KOPT-K1 (cell line): ENCODE results near the gene CEMP1.

Experiments
- H3K27ac ChIP-seq: fragments of 200-600 bp; sonication (generic); 2 replicates; pipeline ENCODE4 v1.5.1; 2016; ENCODE audit warnings: antibody characterized with exemption, mild to moderate bottlenecking, low read depth, low read length; ENCODE audit not compliant: poor library complexity, severe bottlenecking
- H3K36me3 ChIP-seq: fragments of 200-600 bp; sonication (generic); 2 replicates; pipeline ENCODE4 v1.5.1; 2017; ENCODE audit warnings: antibody characterized with exemption, mild to moderate bottlenecking, low read length, moderate library complexity; ENCODE audit not compliant: insufficient read depth
- H3K9me3 ChIP-seq: fragments of 200-600 bp; sonication (generic); 2 replicates; pipeline ENCODE4 v1.5.1; 2017; ENCODE audit warnings: antibody characterized with exemption, low read length, mild to moderate bottlenecking; ENCODE audit not compliant: insufficient read depth, poor library complexity, severe bottlenecking

CEMP1 gene

DNA sequence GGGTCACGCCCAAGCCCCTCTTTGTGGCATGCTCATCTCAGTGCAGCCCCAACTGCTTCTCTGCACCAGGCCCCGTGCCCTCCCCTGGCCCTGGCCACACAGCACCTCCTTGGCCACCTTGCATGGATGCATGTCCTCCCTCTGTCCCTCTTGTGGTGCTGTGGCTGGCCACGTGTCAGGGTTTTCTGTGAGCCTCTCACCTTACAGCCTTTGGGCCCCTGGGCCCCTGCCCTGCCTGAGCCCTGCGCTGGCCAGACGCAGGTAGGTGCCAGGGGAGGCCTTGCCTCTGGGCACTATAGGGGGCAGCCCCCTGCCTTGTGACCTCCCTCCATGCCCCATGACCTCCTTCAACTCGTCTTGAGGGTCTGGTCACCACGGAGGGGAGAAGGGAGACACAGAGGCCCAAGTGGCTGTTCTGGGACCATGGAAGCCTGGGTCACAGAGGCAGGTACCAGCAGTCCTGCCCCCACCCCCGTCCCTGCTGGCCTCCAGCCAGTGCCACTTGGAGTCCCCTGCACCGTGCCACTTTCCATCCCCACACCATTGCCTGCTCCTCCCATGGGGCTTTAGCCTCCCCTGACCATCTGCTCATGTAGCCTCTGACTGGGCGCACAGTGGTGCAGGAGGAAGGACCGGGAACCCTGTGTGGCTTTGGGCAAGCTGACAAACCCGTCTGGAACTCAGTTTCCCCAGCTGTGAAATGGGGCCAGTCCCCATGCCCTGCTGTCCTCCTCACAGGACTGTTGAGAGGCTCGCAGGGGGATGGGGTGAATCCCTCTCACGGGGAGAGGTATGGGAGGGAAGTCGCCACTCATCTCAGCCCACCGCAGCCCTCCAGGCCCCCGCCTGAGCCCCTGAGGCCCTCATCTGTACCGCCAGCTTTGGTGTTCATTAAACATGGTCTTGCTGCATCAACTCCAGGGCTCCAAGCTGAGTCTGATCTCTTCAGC lies 29.0 kb downstream of the CEMP1 start:
- peaks cover 15% of the 10 kb centered on the region for H3K36me3 ChIP-seq
- no peaks in the 10 kb centered on the region for H3K9me3 ChIP-seq
- H3K27ac ChIP-seq: no peak overlapping the region

DNA sequence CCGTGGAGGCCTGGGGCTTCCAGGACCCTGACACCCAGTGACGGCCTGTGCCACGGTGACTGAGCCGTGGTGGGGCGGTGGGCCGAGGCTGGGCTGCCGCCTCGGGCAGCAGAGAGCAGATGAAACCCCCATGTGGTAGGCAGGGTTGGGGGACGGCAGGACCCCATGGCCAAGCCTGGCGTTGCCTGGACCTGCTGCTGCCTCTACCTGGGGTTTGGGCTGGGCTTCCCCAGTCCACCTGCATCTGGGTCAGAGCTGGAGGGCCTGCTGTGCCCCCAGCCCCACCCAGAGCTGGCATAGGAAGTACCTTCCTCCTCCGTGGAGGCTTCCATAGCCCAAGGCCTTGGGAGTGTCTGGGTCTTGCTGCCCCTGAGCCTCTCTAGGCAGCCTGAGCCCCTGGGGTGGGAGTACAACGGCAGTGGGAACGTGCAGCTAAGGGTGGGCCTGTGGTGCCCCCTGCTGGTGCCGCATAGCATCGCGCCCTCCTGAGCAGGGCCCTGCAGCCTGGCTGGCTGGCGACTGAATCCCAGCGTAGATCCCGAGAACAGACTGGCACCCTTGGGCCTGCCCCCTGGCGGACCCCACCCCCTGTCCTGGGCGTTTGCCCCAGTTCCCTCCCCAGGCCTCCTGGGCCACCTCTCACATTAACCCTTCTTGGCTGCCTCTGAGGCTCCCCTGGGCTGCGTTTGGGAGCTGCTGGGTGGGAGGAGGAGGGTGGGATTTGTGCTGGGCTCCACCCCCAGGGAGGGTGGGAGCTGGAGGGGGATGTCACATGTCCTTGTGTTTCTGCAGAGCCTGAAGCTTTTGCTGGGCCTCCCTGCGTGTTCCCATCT lies 30.1 kb downstream of the CEMP1 start:
- peaks cover 26% of the 10 kb centered on the region for H3K36me3 ChIP-seq
- H3K27ac ChIP-seq: no peak overlapping the region
- H3K9me3 ChIP-seq: no peaks in the 10 kb centered on the region

DNA sequence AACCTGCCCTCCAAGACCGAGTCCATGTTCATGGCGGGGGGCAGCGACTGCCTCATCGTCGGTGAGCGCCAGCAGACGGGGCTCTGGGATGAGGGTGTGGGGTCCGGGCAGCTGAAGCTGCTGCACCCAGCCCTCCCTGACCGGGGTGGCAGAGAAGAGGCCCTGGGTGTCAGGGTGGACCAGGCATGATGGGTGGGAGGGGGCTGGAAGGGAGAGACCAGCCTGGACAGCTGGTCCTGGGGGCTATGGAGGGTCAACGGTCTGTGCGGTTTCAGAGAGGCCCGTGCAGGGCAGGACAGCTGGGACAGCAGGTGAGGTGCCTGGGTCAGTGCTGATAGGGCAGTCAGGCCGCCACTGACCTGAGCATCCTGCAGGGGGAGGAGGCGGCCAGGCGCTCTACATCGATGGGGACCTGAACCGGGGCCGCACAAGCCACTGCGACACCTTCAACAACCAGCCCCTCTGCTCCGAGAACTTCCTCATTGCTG lies 30.7 kb downstream of the CEMP1 start:
- H3K36me3 ChIP-seq: peaks cover 30% of the 10 kb centered on the region
- H3K9me3 ChIP-seq: no peaks in the 10 kb centered on the region
- H3K27ac ChIP-seq: no peak overlapping the region

DNA sequence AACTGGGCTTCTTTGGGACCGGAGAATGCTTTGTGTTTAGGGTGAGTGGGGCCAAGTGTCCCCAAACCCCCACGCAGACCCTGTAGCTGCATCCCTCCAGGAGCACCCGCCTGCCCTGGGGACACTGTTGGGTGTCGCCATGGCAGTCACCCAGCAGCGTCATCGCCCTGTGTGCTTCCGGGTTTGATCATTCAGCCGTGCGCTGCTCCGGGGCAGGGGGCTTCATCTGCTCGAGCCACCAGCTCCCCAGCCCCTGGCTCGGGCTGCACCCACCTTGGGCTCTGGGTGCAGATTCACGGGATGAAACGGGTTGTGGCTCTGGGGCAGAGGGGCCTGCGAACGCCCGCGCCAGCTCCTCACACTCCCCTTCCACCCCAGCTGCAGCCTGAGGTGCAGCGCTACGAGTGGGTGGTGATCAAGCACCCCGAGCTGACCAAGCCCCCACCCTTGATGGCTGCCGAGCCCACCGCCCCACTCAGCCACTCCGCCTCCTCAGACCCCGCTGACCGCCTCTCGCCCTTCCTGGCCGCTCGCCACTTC lies 31.2 kb downstream of the CEMP1 start:
- H3K36me3 ChIP-seq: peaks cover 30% of the 10 kb centered on the region
- H3K27ac ChIP-seq: no peak overlapping the region
- no peaks in the 10 kb centered on the region for H3K9me3 ChIP-seq

DNA sequence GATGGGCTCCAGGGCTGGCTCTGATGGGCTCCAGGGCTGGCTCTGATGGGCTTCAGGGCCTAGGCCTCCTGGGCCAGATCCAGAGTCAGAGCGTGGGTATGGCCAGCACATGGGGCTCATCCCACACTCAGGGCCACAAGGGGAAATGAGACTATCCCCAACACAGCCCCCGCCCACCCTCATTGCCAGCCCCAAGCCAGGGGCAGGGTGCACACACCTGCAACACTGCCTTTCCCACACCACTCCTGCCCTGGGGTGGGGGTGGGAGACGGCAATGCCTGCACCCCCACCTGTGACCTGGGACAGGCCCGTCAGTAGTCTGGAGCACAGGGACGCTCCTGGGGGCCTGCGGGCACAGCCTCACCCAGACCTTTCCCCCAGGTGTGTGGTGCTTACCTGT lies 31.8 kb downstream of the CEMP1 start:
- H3K9me3 ChIP-seq: no peaks in the 10 kb centered on the region
- H3K36me3 ChIP-seq: peaks cover 30% of the 10 kb centered on the region
- no peak overlapping the region for H3K27ac ChIP-seq

DNA sequence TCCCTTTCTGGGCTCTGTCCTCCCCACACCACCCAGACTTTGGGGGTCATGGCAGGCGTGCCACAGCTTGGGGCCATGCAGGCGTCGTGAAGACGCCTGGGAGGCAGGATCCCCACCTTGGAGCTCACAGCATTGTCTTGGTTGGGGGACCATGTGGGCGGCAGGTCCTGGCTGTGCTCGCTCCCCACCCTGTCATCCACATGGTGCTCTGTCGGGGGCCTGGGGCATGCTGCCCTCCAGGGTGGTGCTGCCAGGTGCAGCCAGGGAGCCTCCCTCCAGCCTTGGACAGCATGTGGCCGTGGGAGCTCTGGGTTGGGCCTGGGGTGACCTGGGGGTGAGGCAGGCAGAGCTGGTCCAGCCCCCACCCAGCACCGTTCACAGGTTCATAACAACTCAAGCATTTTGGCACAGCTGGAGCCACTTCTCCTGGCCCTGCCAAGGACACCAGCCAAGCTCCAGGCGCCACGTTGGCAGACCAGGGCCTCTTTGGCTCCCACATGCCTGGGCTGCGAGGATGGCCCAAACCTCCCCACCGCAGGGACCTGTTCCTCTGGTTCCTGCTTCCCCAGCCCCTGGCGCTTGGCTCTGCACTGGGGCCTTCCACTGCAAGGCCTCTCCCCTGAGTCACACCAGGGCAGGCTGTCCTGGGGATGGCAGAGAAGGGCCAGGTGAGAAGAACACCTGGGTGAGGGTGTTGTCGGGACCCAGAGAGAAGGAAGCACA lies 32.5 kb downstream of the CEMP1 start:
- peaks cover 30% of the 10 kb centered on the region for H3K36me3 ChIP-seq
- no peak overlapping the region for H3K27ac ChIP-seq
- H3K9me3 ChIP-seq: no peaks in the 10 kb centered on the region

DNA sequence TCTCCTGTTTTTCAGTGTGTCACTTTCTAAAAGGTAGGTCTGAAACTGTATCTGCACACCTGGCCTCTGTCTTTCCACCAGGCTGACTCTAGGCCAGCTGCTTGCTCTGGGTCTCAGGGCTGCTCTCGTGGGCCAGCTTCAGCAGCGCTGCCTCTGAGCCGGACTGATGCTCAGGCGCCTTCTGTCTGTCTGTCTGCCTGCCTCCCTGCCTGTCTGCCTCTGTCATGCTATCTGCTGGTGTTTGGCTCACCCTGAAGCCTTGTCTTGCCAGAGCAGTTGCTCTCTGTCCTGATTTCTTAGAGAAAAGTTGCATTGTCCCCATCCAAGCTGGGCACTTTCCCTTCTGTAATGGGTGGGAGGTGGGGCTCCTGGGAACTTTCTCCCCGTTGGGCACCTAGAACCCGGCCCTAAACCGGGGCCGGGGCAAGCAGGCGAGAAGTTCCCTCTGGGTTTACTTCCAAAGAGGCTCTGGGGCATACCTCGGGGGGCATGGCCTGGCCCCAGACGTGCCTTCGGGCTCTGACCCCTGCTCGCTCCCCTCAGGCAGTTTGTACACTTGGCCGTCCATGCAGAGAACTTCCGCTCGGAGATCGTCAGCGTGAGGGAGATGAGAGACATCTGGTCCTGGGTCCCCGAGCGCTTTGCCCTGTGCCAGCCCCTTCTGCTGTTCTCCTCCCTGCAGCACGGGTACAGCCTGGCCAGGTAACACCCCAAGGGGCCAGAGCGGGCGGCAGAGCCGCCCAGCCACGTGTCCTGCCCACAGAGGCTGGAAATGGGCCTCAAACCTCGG lies 33.3 kb downstream of the CEMP1 start:
- Histone ChIP-seq H3K9me3 (no peaks in the 10 kb centered on the region), H3K36me3 (peaks cover 30% of the 10 kb centered on the region), H3K27ac (no peak overlapping the region)

DNA sequence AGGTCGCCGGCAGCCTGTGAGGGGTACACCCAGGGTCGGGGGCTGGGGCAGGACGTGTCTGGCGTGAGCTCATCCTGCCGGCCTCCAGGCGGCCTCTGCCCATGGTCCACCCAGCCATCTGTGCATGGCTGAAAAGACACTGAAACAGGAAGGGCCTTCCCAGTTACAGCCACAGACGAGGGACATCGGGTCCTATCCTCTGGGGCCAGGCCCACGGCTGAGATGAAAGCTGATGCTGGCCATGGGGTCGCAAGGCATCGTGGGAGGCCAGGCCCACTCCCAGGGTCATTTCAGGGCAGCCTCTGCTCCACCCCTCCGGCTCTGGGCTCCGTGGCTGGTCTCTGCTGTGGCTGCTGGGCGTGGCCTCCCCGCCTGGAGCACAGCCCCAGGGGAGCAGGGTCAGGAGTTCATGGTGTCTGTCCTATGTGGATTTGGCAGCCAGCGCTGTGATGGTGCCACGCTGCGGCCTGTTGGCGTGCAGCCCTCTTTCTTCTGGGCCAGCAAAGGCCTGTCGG lies 34.0 kb downstream of the CEMP1 start:
- Histone ChIP-seq H3K36me3 (peaks cover 30% of the 10 kb centered on the region), H3K27ac (no peak overlapping the region), H3K9me3 (no peaks in the 10 kb centered on the region)

DNA sequence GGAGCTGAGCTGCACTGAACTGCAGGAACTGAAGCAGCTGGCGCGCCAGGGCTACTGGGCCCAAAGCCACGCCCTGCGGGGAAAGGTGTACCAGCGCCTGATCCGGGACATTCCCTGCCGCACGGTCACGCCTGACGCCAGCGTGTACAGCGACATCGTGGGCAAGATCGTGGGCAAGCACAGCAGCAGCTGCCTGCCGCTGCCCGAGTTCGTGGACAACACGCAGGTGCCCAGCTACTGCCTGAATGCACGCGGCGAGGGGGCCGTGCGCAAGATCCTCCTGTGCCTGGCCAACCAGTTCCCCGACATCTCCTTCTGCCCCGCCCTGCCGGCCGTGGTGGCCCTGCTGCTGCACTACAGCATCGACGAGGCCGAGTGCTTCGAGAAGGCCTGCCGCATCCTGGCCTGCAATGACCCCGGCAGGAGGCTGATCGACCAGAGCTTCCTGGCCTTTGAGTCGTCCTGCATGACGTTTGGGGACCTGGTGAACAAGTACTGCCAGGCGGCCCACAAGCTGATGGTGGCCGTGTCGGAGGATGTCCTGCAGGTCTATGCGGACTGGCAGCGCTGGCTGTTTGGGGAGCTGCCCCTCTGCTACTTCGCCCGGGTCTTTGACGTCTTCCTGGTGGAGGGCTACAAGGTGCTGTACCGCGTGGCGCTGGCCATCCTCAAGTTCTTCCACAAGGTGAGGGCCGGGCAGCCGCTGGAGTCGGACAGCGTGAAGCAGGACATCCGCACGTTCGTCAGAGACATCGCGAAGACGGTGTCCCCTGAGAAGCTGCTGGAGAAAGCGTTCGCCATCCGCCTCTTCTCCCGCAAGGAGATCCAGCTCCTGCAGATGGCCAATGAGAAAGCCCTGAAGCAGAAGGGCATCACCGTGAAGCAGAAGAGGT lies 34.7 kb downstream of the CEMP1 start:
- Histone ChIP-seq H3K9me3 (no peaks in the 10 kb centered on the region), H3K27ac (no peak overlapping the region), H3K36me3 (peaks cover 30% of the 10 kb centered on the region)

DNA sequence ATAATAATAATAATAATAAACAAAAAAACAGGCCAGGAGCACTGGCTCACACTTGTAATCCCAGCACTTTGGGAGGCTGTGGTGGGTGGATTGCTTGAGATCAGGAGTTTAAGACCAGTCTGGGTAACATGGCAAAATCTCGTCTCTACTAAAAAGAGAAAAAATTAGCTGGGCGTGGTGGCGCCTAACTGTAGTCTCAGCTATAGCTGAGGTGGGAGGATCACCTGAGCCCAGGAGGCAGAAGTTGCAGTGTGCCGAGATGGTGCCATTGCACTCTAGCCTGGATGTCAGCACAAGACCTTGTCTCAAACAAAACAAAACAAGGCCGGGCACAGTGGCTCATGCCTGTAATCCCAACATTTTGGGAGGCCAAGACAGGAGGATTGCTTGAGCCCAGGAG lies 36.2 kb downstream of the CEMP1 start:
- Histone ChIP-seq H3K36me3 (peaks cover 30% of the 10 kb centered on the region), H3K27ac (no peak overlapping the region), H3K9me3 (no peaks in the 10 kb centered on the region)

DNA sequence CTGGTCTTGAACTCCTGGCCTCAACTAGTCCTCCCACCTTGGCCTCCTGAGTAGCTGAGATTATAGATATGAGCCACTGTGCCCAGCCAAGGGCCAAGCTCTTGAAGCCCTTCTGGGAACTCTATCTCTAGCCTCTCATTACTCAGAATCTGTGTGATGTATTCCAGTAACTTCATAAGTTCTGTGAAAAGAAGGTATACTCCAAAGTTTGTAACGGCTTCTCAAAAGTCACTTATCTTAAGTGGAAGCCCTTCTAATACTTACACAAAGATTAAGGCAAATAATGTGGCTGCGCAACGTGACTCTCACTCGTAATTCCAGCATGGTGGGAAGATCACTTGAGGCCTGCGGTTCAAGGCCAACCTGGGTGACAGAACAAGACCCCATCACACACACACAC lies 36.6 kb downstream of the CEMP1 start:
- no peak overlapping the region for H3K27ac ChIP-seq
- peaks cover 30% of the 10 kb centered on the region for H3K36me3 ChIP-seq
- H3K9me3 ChIP-seq: no peaks in the 10 kb centered on the region

DNA sequence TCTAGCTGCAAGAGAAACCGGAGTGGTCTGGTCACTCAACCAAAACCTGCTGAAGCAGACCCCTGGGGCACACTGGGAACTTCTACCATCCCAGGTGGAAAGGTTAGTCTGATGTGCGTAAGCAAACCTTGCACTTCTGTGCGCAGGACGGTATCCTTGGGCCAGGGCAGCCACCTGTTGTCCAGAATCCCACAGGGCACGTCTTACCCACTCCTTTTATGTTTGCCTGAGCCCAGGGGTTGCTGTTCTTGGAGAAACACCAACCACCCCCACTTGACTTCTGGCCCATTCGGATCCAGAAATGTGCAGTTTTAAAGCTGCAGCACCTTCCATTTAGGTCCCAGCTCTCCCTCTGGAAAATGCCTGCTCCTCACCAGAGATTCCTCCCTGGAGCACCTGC lies 37.6 kb downstream of the CEMP1 start:
- no peaks in the 10 kb centered on the region for H3K9me3 ChIP-seq
- H3K36me3 ChIP-seq: peaks cover 27% of the 10 kb centered on the region
- no peak overlapping the region for H3K27ac ChIP-seq

DNA sequence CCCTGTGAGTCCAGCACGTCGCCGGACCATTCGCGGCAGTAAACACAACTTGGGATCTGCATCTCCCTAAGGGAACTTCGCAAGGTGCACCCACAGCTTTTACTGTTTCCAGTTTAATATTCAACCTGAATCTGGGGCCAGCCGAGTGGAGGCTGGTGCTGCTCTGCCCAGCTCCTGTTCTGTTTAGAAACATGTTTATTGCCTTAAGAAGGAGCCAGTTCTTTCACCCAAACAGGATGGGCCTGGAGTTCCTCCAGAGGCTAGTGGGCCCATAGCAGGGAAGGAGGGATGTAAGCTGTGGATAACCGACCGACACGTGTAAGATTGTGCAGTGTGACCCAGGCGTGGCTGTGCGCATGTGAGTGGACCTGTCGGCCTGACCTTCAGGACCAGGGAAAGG lies 38.9 kb downstream of the CEMP1 start:
- H3K9me3 ChIP-seq: no peaks in the 10 kb centered on the region
- H3K36me3 ChIP-seq: peaks cover 15% of the 10 kb centered on the region
- no peak overlapping the region for H3K27ac ChIP-seq
